Suppressor macrophage treated with lipopolysaccharide for 1 hour (primary cell): ENCODE results near the gene LDLRAD3.

Experiments used
- DNase-seq, 3 donors: peaks; one replicate each; pipeline ENCODE4 v3.0.0-alpha.2; 2020 to 2022

LDLRAD3 gene

GRCh38 chr11:36142439-36142838 lies 198.6 kb downstream of the LDLRAD3 start:
- no peak for DNase-seq

- DNase-seq: no peak
Observed at GRCh38 chr11:36142879-36143278, 199.0 kb downstream of the LDLRAD3 start.

GRCh38 chr11:36146437-36146836 lies 202.6 kb downstream of the LDLRAD3 start:
- no peak for DNase-seq

GRCh38 chr11:36147491-36147890 lies 203.6 kb downstream of the LDLRAD3 start:
- peak in 2 of 3 donors; percentile 22 to 26 for DNase-seq

- no peak for DNase-seq
Observed at GRCh38 chr11:36148701-36149100, 204.8 kb downstream of the LDLRAD3 start.

GRCh38 chr11:36149538-36150242 lies 205.8 kb downstream of the LDLRAD3 start:
- peak; percentile 90 to 97 (median 97) for DNase-seq

- DNase-seq: peak in 2 of 3 donors; percentile 47 to 51
Observed at GRCh38 chr11:36150986-36151385, 207.1 kb downstream of the LDLRAD3 start.

GRCh38 chr11:36151933-36152580 lies 208.2 kb downstream of the LDLRAD3 start:
- peak; percentile 72 to 90 (median 89) for DNase-seq

- no peak for DNase-seq
Observed at GRCh38 chr11:36153551-36153950, 209.7 kb downstream of the LDLRAD3 start.

- DNase-seq: no peak
Observed at GRCh38 chr11:36155124-36155561, 211.3 kb downstream of the LDLRAD3 start.

GRCh38 chr11:36155770-36156160 lies 211.9 kb downstream of the LDLRAD3 start:
- peak in 1 of 3 donors; percentile 16 for DNase-seq

- DNase-seq: peak in 2 of 3 donors; percentile 29 to 41
Observed at GRCh38 chr11:36156161-36156816, 212.4 kb downstream of the LDLRAD3 start.

GRCh38 chr11:36156817-36157519 lies 213.1 kb downstream of the LDLRAD3 start:
- peak in 1 of 3 donors; percentile 27 for DNase-seq

- no peak for DNase-seq
Observed at GRCh38 chr11:36160091-36160490, 216.2 kb downstream of the LDLRAD3 start.

- no peak for DNase-seq
Observed at GRCh38 chr11:36161572-36161971, 217.7 kb downstream of the LDLRAD3 start.

GRCh38 chr11:36162006-36162882 lies 218.4 kb downstream of the LDLRAD3 start:
- DNase-seq: no peak

- DNase-seq: no peak
Observed at GRCh38 chr11:36162883-36163434, 219.1 kb downstream of the LDLRAD3 start.

GRCh38 chr11:36164506-36165250 lies 220.8 kb downstream of the LDLRAD3 start:
- no peak for DNase-seq

GRCh38 chr11:36165621-36166397 lies 221.9 kb downstream of the LDLRAD3 start:
- DNase-seq: no peak

GRCh38 chr11:36167073-36167472 lies 223.2 kb downstream of the LDLRAD3 start:
- DNase-seq: no peak
